Measurements from ENCODE around the gene PTPN1. TPM values are rescaled to one million over a fixed set of nuclear protein-coding genes. Genes with fewer than 3 reads are reported as not detected.

The PTPN1 gene
- total and polyA plus RNA-seq, 2 donors (not counting 1 experiment from before 2014, with no cell fraction given), result 20.0 to 28.7 TPM

- H3K36me3 ChIP-seq (ENCODE audit: control insufficient read depth, insufficient read depth, low read length), result no peaks in the 10 kb centered on the region
- no peak overlapping the region for H3K9ac ChIP-seq (ENCODE audit: insufficient read depth, low read length)
- no peak for TF ChIP-seq CTCF (conservative IDR thresholded peaks at IDR 0.05 in 1 of 2, IDR thresholded peaks at IDR 0.05 in 1 of 2; ENCODE audit: low read depth in 1 of 2, low read length in 2 of 2)
- H4K20me1 ChIP-seq (ENCODE audit: control insufficient read depth, extremely low read depth, insufficient read depth, low read length), result no peaks in the 10 kb centered on the region
- H3K27me3 ChIP-seq (ENCODE audit: control insufficient read depth, insufficient read depth, low read length), result no peaks in the 10 kb centered on the region
- peaks cover 84% of the 10 kb centered on the region for H3K79me2 ChIP-seq (ENCODE audit: control insufficient read depth, insufficient read depth, low read length)
- no peaks in the 10 kb centered on the region for H3K9me3 ChIP-seq (ENCODE audit: control insufficient read depth, insufficient read depth, low read depth, low read length)
- H3K4me2 ChIP-seq (ENCODE audit: extremely low read depth, insufficient read depth, low read length), result no peak overlapping the region
- no peak for DNase-seq (ENCODE audit: low read depth in 2 of 2)
- H3K27ac ChIP-seq (ENCODE audit: insufficient read depth, low read length), result no peak overlapping the region
- no peak overlapping the region for H3K4me3 ChIP-seq (replicated peaks in 1 of 4; ENCODE audit: control extremely low read depth in 1 of 4, insufficient read depth in 1 of 4, low read depth in 3 of 4, low read length in 4 of 4)
- peaks cover 11% of the 10 kb centered on the region for H3K4me1 ChIP-seq (ENCODE audit: control insufficient read depth, extremely low read depth, insufficient read depth, low read length)
- no peak overlapping the region for H2AFZ ChIP-seq (ENCODE audit: low read length)
Measured at GRCh38 chr20:50532221-50532620, 22.0 kb downstream of the PTPN1 start.

GRCh38 chr20:50533061-50533460, 22.9 kb downstream of the PTPN1 start:
- H3K27ac ChIP-seq (ENCODE audit: insufficient read depth, low read length), result peak overlapping the region; percentile 38
- no peak overlapping the region for H3K4me3 ChIP-seq (replicated peaks in 1 of 4; ENCODE audit: control extremely low read depth in 1 of 4, insufficient read depth in 1 of 4, low read depth in 3 of 4, low read length in 4 of 4)
- H3K9ac ChIP-seq (ENCODE audit: insufficient read depth, low read length), result no peak overlapping the region
- H3K36me3 ChIP-seq (ENCODE audit: control insufficient read depth, insufficient read depth, low read length), result no peaks in the 10 kb centered on the region
- no peak overlapping the region for H3K4me2 ChIP-seq (ENCODE audit: extremely low read depth, insufficient read depth, low read length)
- peaks cover 11% of the 10 kb centered on the region for H3K4me1 ChIP-seq (ENCODE audit: control insufficient read depth, extremely low read depth, insufficient read depth, low read length)
- DNase-seq (ENCODE audit: low read depth in 2 of 2), result peak in 1 of 2 donors; percentile 68
- no peak overlapping the region for H2AFZ ChIP-seq (ENCODE audit: low read length)
- H3K9me3 ChIP-seq (ENCODE audit: control insufficient read depth, insufficient read depth, low read depth, low read length), result no peaks in the 10 kb centered on the region
- H4K20me1 ChIP-seq (ENCODE audit: control insufficient read depth, extremely low read depth, insufficient read depth, low read length), result no peaks in the 10 kb centered on the region
- H3K27me3 ChIP-seq (ENCODE audit: control insufficient read depth, insufficient read depth, low read length), result no peaks in the 10 kb centered on the region
- H3K79me2 ChIP-seq (ENCODE audit: control insufficient read depth, insufficient read depth, low read length), result peaks cover 83% of the 10 kb centered on the region
- no peak for TF ChIP-seq CTCF (conservative IDR thresholded peaks at IDR 0.05 in 1 of 2, IDR thresholded peaks at IDR 0.05 in 1 of 2; ENCODE audit: low read depth in 1 of 2, low read length in 2 of 2)
- no peak for TF ChIP-seq EZH2 (IDR thresholded peaks at IDR 0.05; ENCODE audit: low read length, missing control alignments)

GRCh38 chr20:50533464-50533863, 23.3 kb downstream of the PTPN1 start:
- no peaks in the 10 kb centered on the region for H3K9me3 ChIP-seq (ENCODE audit: control insufficient read depth, insufficient read depth, low read depth, low read length)
- peaks cover 85% of the 10 kb centered on the region for H3K79me2 ChIP-seq (ENCODE audit: control insufficient read depth, insufficient read depth, low read length)
- H3K4me3 ChIP-seq (replicated peaks in 1 of 4; ENCODE audit: control extremely low read depth in 1 of 4, insufficient read depth in 1 of 4, low read depth in 3 of 4, low read length in 4 of 4), result no peak overlapping the region
- DNase-seq (ENCODE audit: low read depth in 2 of 2), result no peak
- no peak overlapping the region for H3K4me2 ChIP-seq (ENCODE audit: extremely low read depth, insufficient read depth, low read length)
- no peak overlapping the region for H3K27ac ChIP-seq (ENCODE audit: insufficient read depth, low read length)
- no peaks in the 10 kb centered on the region for H3K36me3 ChIP-seq (ENCODE audit: control insufficient read depth, insufficient read depth, low read length)
- no peaks in the 10 kb centered on the region for H4K20me1 ChIP-seq (ENCODE audit: control insufficient read depth, extremely low read depth, insufficient read depth, low read length)
- TF ChIP-seq EZH2 (IDR thresholded peaks at IDR 0.05; ENCODE audit: low read length, missing control alignments), result no peak
- TF ChIP-seq CTCF (conservative IDR thresholded peaks at IDR 0.05 in 1 of 2, IDR thresholded peaks at IDR 0.05 in 1 of 2; ENCODE audit: low read depth in 1 of 2, low read length in 2 of 2), result no peak
- H3K4me1 ChIP-seq (ENCODE audit: control insufficient read depth, extremely low read depth, insufficient read depth, low read length), result peaks cover 11% of the 10 kb centered on the region
- no peak overlapping the region for H2AFZ ChIP-seq (ENCODE audit: low read length)
- H3K9ac ChIP-seq (ENCODE audit: insufficient read depth, low read length), result no peak overlapping the region
- no peaks in the 10 kb centered on the region for H3K27me3 ChIP-seq (ENCODE audit: control insufficient read depth, insufficient read depth, low read length)
